ENCODE data around the gene WDR49. TPM values are rescaled to one million over a fixed set of nuclear protein-coding genes. Genes with fewer than 3 reads are reported as not detected.

Gene WDR49
- total RNA-seq, 1 donor from 2014 or later, result 1.8 TPM

DNA sequence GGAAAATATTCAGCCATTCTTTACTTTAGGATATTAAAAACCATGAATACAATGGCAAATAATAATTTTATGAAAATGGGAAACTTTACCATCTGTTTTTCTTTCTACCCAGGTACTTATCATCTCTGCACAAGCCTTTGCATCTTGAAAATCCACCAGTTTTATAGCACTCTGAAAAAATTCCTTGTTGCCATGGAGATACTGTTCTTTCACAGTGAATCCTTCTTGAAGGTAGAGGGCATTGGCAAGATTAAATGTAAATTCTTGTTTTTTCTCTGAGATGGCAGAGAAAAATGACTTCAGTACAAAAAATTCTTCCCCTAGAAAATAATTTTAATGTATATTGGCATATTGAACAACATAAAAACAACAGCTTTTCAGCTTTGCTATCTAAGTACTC lies 186.8 kb downstream of the WDR49 start:
- DNase-seq (ENCODE audit: low spot score), result no peak
- Mint-ChIP-seq H3K9me3 (ENCODE audit: unreplicated experiment) (no peaks in the 10 kb centered on the region), H3K27ac (ENCODE audit: unreplicated experiment) (no peak overlapping the region), H3K4me3 (ENCODE audit: unreplicated experiment) (no peak overlapping the region), H3K36me3 (ENCODE audit: low read depth, unreplicated experiment) (no peaks in the 10 kb centered on the region), H3K27me3 (ENCODE audit: unreplicated experiment) (no peaks in the 10 kb centered on the region), H3K4me1 (ENCODE audit: unreplicated experiment) (no peaks in the 10 kb centered on the region)
- TF ChIP-seq, protein P1, sequence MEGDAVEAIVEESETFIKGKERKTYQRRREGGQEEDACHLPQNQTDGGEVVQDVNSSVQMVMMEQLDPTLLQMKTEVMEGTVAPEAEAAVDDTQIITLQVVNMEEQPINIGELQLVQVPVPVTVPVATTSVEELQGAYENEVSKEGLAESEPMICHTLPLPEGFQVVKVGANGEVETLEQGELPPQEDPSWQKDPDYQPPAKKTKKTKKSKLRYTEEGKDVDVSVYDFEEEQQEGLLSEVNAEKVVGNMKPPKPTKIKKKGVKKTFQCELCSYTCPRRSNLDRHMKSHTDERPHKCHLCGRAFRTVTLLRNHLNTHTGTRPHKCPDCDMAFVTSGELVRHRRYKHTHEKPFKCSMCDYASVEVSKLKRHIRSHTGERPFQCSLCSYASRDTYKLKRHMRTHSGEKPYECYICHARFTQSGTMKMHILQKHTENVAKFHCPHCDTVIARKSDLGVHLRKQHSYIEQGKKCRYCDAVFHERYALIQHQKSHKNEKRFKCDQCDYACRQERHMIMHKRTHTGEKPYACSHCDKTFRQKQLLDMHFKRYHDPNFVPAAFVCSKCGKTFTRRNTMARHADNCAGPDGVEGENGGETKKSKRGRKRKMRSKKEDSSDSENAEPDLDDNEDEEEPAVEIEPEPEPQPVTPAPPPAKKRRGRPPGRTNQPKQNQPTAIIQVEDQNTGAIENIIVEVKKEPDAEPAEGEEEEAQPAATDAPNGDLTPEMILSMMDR (IDR thresholded peaks at IDR 0.05; ENCODE audit: unreplicated experiment), result no peak

DNA sequence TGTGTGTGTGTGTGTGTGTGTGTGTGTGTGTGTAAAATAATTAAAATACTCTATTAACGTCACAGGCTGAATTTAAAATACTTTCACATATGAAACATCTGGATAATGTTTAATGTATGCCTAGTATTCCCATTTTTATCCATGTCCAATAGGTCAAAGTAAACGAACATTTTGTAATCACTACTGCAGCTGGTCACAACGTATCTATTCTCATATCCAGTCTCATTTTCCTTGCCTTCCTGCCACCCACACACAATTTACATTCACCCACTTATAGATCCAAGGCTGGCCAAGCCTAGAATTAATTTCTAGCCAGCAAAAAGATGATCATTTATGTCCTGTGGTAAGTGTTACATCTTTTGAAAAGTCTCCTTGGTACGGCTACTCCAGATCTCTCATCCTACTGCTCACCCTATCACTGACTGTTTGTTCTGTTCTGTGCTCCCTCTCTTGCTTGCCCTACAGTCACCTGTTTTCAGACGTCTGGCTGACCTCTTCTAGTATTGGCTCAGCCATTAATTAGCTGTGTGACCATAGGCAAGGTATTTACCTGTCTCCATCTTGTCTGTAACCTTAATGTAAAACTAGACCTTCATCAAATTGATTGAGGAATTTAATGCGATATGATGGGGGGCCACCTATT lies 197.5 kb downstream of the WDR49 start:
- no peaks in the 10 kb centered on the region for H3K9me3 Mint-ChIP-seq (ENCODE audit: unreplicated experiment)
- TF ChIP-seq, protein P1 (IDR thresholded peaks at IDR 0.05; ENCODE audit: unreplicated experiment), result no peak
- no peak overlapping the region for H3K27ac Mint-ChIP-seq (ENCODE audit: unreplicated experiment)
- no peak for DNase-seq (ENCODE audit: low spot score)
- H3K27me3 Mint-ChIP-seq (ENCODE audit: unreplicated experiment), result no peaks in the 10 kb centered on the region
- H3K4me1 Mint-ChIP-seq (ENCODE audit: unreplicated experiment), result no peaks in the 10 kb centered on the region
- H3K4me3 Mint-ChIP-seq (ENCODE audit: unreplicated experiment), result no peak overlapping the region
- H3K36me3 Mint-ChIP-seq (ENCODE audit: low read depth, unreplicated experiment), result no peaks in the 10 kb centered on the region

GRCh38 chr3:167453815-167454214 lies 199.9 kb downstream of the WDR49 start:
- no peaks in the 10 kb centered on the region for H3K27me3 Mint-ChIP-seq (ENCODE audit: unreplicated experiment)
- no peaks in the 10 kb centered on the region for H3K4me1 Mint-ChIP-seq (ENCODE audit: unreplicated experiment)
- H3K4me3 Mint-ChIP-seq (ENCODE audit: unreplicated experiment), result no peak overlapping the region
- H3K9me3 Mint-ChIP-seq (ENCODE audit: unreplicated experiment), result no peaks in the 10 kb centered on the region
- no peaks in the 10 kb centered on the region for H3K36me3 Mint-ChIP-seq (ENCODE audit: low read depth, unreplicated experiment)
- no peak for DNase-seq (ENCODE audit: low spot score)
- TF ChIP-seq, protein P1 (IDR thresholded peaks at IDR 0.05; ENCODE audit: unreplicated experiment), result no peak
- H3K27ac Mint-ChIP-seq (ENCODE audit: unreplicated experiment), result no peak overlapping the region

GRCh38 chr3:167451282-167451681 lies 202.5 kb downstream of the WDR49 start:
- DNase-seq (ENCODE audit: low spot score), result no peak
- no peaks in the 10 kb centered on the region for H3K9me3 Mint-ChIP-seq (ENCODE audit: unreplicated experiment)
- no peaks in the 10 kb centered on the region for H3K4me1 Mint-ChIP-seq (ENCODE audit: unreplicated experiment)
- no peak overlapping the region for H3K27ac Mint-ChIP-seq (ENCODE audit: unreplicated experiment)
- H3K36me3 Mint-ChIP-seq (ENCODE audit: low read depth, unreplicated experiment), result no peaks in the 10 kb centered on the region
- TF ChIP-seq, protein P1 (IDR thresholded peaks at IDR 0.05; ENCODE audit: unreplicated experiment), result no peak
- H3K4me3 Mint-ChIP-seq (ENCODE audit: unreplicated experiment), result no peak overlapping the region
- no peaks in the 10 kb centered on the region for H3K27me3 Mint-ChIP-seq (ENCODE audit: unreplicated experiment)

- Mint-ChIP-seq H3K9me3 (ENCODE audit: unreplicated experiment) (no peaks in the 10 kb centered on the region), H3K4me1 (ENCODE audit: unreplicated experiment) (no peaks in the 10 kb centered on the region), H3K4me3 (ENCODE audit: unreplicated experiment) (no peak overlapping the region), H3K27ac (ENCODE audit: unreplicated experiment) (no peak overlapping the region), H3K27me3 (ENCODE audit: unreplicated experiment) (no peaks in the 10 kb centered on the region), H3K36me3 (ENCODE audit: low read depth, unreplicated experiment) (no peaks in the 10 kb centered on the region)
- no peak for DNase-seq (ENCODE audit: low spot score)
- TF ChIP-seq, protein P1 (IDR thresholded peaks at IDR 0.05; ENCODE audit: unreplicated experiment), result no peak
These were observed 203.1 kb downstream of the WDR49 start for GRCh38 chr3:167450675-167451074.
